Caco-2 (cell line): ENCODE data around the gene CCDC30. TPM values are rescaled to one million over a fixed set of nuclear protein-coding genes. Genes with fewer than 3 reads are reported as not detected.

Experiments used
- BruUV-seq: library from RNA; stranded (reverse); fragments of 400-500 nt; replicated peaks from 2 replicates; lab custom pipeline; 2021; lab: Mats Ljungman, UMichigan
- CTCF ChIA-PET: fragments of 300-600 bp; sonication (Branson Sonifier 250); formaldehyde crosslinking; loops from one replicate; lab custom pipeline; 2022; ENCODE audit warnings: antibody characterized with exemption; lab: Charles Lee
- POLR2A ChIA-PET: fragments of 300-600 bp; sonication (Branson Sonifier 250); formaldehyde crosslinking; loops from one replicate; lab custom pipeline; 2022; ENCODE audit warnings: antibody characterized with exemption; lab: Charles Lee
- DNase-seq, 2 experiments: peaks; one replicate each; pipeline versions ENCODE4 v3.0.0 to v3.0.0-alpha.2; 2020 to 2022
- H3K27me3 ChIP-seq: replicated peaks from 2 replicates; pipeline ENCODE4 v1.6.0; 2011; ENCODE audit warnings: low read length; ENCODE audit not compliant: control insufficient read depth, insufficient read depth
- H3K36me3 ChIP-seq: 2 replicates; pipeline ENCODE4 v1.5.1; 2011; ENCODE audit warnings: low read length; ENCODE audit not compliant: control insufficient read depth, insufficient read depth
- H3K4me1 ChIP-seq: fragments of 250-450 bp; sonication (Bioruptor Pico); 2 replicates; pipeline ENCODE4 v1.5.1; 2020; ENCODE audit warnings: mild to moderate bottlenecking
- H3K4me3 ChIP-seq: 2 replicates; pipeline ENCODE4 v1.5.1; 2011; ENCODE audit warnings: low read depth, mild to moderate bottlenecking, control low read depth, low read length
- H3K9me3 ChIP-seq: fragments of 250-450 bp; sonication (Bioruptor Pico); 2 replicates; pipeline ENCODE4 v1.5.1; 2020; ENCODE audit warnings: mild to moderate bottlenecking, moderate library complexity
- H3K27ac Mint-ChIP-seq: one replicate; pipeline ENCODE4 v1.8.0; 2022; ENCODE audit warnings: mixed read lengths; ENCODE audit not compliant: unreplicated experiment
- H3K27me3 Mint-ChIP-seq: one replicate; pipeline ENCODE4 v1.8.0; 2022; ENCODE audit warnings: mixed read lengths; ENCODE audit not compliant: insufficient read depth, unreplicated experiment
- H3K36me3 Mint-ChIP-seq: one replicate; pipeline ENCODE4 v1.8.0; 2022; ENCODE audit warnings: mild to moderate bottlenecking, mixed read lengths; ENCODE audit not compliant: insufficient read depth, unreplicated experiment
- H3K4me1 Mint-ChIP-seq: one replicate; pipeline ENCODE4 v1.8.0; 2022; ENCODE audit warnings: low read depth, mixed read lengths; ENCODE audit not compliant: unreplicated experiment
- H3K4me3 Mint-ChIP-seq: one replicate; pipeline ENCODE4 v1.8.0; 2022; ENCODE audit warnings: mild to moderate bottlenecking, moderate library complexity, mixed read lengths; ENCODE audit not compliant: unreplicated experiment
- H3K9me3 Mint-ChIP-seq: one replicate; pipeline ENCODE4 v1.8.0; 2022; ENCODE audit warnings: mixed read lengths; ENCODE audit not compliant: unreplicated experiment
- intact Hi-C: fragments of 100-400 bp; cut with micrococcal nuclease; formaldehyde crosslinking; loops from one replicate; pipeline ENCODE4 v1.10.0; 2022; ENCODE audit not compliant: unreplicated experiment
- total RNA-seq: library from RNA; stranded (reverse); gene quantifications from 2 replicates; pipeline ENCODE4 v1.2.3, GENCODE V29; 2022
- TF ChIP-seq, protein P1 (sequence below), 2 experiments: fragments of 200-600 bp in 1 of 2; IDR thresholded peaks; 1 replicate in 1 of 2; 2 replicates in 1 of 2; pipeline versions ENCODE4 v1.5.1 to v1.8.0; 2011 to 2022; ENCODE audit warnings: antibody characterized with exemption in 1 of 2, control low read depth in 1 of 2, inconsistent platforms in 1 of 2, low read depth in 1 of 2, low read length in 1 of 2, mild to moderate bottlenecking in 1 of 2, moderate library complexity in 1 of 2; ENCODE audit not compliant: insufficient read depth in 1 of 2, severe bottlenecking in 1 of 2, unreplicated experiment in 1 of 2

CCDC30 gene
- total RNA-seq, 1 experiment from 2014 or later = 1.3 TPM

DNA sequence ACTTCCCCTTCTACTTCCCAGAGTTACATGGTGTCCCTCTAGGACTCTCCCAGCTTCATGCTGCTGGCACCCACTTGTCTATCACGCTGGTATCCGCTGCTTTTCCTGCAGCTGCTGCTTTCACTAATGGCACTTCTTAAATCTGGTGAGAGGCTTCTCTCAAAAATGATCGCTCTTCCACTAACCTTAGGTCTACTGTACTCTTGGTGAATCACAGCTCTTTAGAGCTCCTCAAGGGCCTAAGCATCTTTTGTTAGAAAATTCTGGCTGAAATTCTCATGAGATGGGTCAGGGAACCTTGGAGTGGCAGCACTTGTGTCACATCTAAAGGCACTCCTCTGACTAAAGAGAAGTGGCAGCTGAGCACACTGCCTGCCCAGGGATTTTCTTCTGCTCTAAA is 39.4 kb upstream of the CCDC30 start:
- Mint-ChIP-seq H3K4me1 (no peaks in the 10 kb centered on the region), H3K27me3 (no peaks in the 10 kb centered on the region), H3K9me3 (no peaks in the 10 kb centered on the region), H3K27ac (no peak overlapping the region), H3K4me3 (no peak overlapping the region), H3K36me3 (no peaks in the 10 kb centered on the region)
- Histone ChIP-seq H3K9me3 (no peaks in the 10 kb centered on the region), H3K4me1 (no peaks in the 10 kb centered on the region), H3K4me3 (no peak overlapping the region), H3K36me3 (no peaks in the 10 kb centered on the region), H3K27me3 (no peaks in the 10 kb centered on the region)
- TF ChIP-seq, protein P1, sequence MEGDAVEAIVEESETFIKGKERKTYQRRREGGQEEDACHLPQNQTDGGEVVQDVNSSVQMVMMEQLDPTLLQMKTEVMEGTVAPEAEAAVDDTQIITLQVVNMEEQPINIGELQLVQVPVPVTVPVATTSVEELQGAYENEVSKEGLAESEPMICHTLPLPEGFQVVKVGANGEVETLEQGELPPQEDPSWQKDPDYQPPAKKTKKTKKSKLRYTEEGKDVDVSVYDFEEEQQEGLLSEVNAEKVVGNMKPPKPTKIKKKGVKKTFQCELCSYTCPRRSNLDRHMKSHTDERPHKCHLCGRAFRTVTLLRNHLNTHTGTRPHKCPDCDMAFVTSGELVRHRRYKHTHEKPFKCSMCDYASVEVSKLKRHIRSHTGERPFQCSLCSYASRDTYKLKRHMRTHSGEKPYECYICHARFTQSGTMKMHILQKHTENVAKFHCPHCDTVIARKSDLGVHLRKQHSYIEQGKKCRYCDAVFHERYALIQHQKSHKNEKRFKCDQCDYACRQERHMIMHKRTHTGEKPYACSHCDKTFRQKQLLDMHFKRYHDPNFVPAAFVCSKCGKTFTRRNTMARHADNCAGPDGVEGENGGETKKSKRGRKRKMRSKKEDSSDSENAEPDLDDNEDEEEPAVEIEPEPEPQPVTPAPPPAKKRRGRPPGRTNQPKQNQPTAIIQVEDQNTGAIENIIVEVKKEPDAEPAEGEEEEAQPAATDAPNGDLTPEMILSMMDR (IDR thresholded peaks at IDR 0.05; ENCODE audit: insufficient read depth in 1 of 2, low read depth in 1 of 2, low read length in 1 of 2, severe bottlenecking in 1 of 2, unreplicated experiment in 1 of 2) = no peak
- POLR2A ChIA-PET = no interaction called here
- CTCF ChIA-PET = no interaction called here
- BruUV-seq = no TSS peak
- no peak for DNase-seq
- intact Hi-C loops = no loop called here

DNA sequence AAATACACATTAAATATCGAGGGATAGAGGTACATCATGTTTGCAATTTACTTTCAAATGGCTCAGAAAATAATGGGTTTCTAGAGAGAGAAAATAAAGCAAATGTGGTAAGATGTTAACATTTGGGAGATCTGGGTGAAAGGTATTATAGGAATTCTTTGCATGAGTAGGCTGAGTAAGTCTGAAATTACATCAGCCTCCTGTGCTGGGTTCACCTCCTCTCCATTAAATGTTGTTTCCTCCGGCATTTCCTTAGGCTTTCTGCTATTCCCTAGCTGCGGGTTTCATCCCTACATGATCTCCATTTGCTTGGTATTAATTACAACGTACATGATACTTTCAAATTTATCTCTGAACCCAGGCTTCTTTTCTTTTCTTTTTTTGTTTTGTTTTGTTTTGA is 38.9 kb upstream of the CCDC30 start:
- H3K9me3 Mint-ChIP-seq = no peaks in the 10 kb centered on the region

DNA sequence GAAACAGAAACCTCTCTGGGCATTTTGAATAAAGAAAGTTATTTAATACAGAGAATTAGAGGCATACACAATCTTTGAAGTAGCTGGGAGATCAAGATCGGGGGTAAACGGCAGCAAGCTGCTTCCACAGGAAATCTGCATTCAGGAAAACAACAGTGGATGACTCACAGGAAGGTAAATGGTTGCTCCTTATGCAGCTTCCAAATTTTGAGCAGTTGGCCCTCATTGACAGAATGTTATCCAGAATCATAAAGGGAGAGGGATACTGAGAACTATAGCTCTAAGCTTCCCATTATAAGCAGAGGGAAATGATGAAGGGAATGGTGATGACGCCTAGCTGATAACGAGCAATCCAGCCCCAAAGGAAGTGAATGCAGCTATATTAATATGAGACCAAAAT is 35.8 kb upstream of the CCDC30 start:
- H3K9me3 ChIP-seq = no peaks in the 10 kb centered on the region
- H3K9me3 Mint-ChIP-seq = no peaks in the 10 kb centered on the region
- H3K36me3 Mint-ChIP-seq = no peaks in the 10 kb centered on the region

More for the DNA sequence above, 38.9 kb upstream of the CCDC30 start:
- Histone ChIP-seq H3K4me3 (no peak overlapping the region), H3K4me1 (no peaks in the 10 kb centered on the region), H3K36me3 (no peaks in the 10 kb centered on the region), H3K9me3 (no peaks in the 10 kb centered on the region), H3K27me3 (no peaks in the 10 kb centered on the region)
- TF ChIP-seq, protein P1 (IDR thresholded peaks at IDR 0.05; ENCODE audit: insufficient read depth in 1 of 2, low read depth in 1 of 2, low read length in 1 of 2, severe bottlenecking in 1 of 2, unreplicated experiment in 1 of 2) = no peak
- intact Hi-C loops = no loop called here
- no peak for DNase-seq
- no peaks in the 10 kb centered on the region for H3K27me3 Mint-ChIP-seq
- BruUV-seq = no TSS peak
- no peaks in the 10 kb centered on the region for H3K36me3 Mint-ChIP-seq
- ChIA-PET POLR2A (no interaction called here), CTCF (no interaction called here)
- H3K4me1 Mint-ChIP-seq = no peaks in the 10 kb centered on the region
- H3K27ac Mint-ChIP-seq = no peak overlapping the region
- no peak overlapping the region for H3K4me3 Mint-ChIP-seq

More for the DNA sequence above, 35.8 kb upstream of the CCDC30 start:
- no peaks in the 10 kb centered on the region for H3K36me3 ChIP-seq
- peaks cover 13% of the 10 kb centered on the region for H3K4me1 Mint-ChIP-seq
- no peak overlapping the region for H3K27ac Mint-ChIP-seq
- DNase-seq = no peak
- TF ChIP-seq, protein P1 (IDR thresholded peaks at IDR 0.05; ENCODE audit: insufficient read depth in 1 of 2, low read depth in 1 of 2, low read length in 1 of 2, severe bottlenecking in 1 of 2, unreplicated experiment in 1 of 2) = no peak
- no peaks in the 10 kb centered on the region for H3K27me3 Mint-ChIP-seq
- no peak overlapping the region for H3K4me3 ChIP-seq
- CTCF ChIA-PET = no interaction called here
- intact Hi-C loops = no loop called here
- POLR2A ChIA-PET = no interaction called here
- H3K4me1 ChIP-seq = peaks cover 19% of the 10 kb centered on the region
- no peak overlapping the region for H3K4me3 Mint-ChIP-seq
- H3K27me3 ChIP-seq = no peaks in the 10 kb centered on the region
- BruUV-seq = no TSS peak
